AG08395 (cell line): ENCODE measurements around the gene KREMEN1.
"Not testable (repeated sequence)": the region's sequence is repeated elsewhere in the genome, so short reads cannot be mapped to it uniquely, and the experiment has no call there.

Experiments used
- DNase-seq: peaks from one replicate; pipeline ENCODE4 v3.0.0; 2012; ENCODE audit warnings: mixed read lengths, low spot score

Gene KREMEN1

GRCh38 chr22:29103121-29103520 is 30.3 kb downstream of the KREMEN1 start:
- DNase-seq: no peak

GRCh38 chr22:29105468-29105867 is 32.6 kb downstream of the KREMEN1 start:
- DNase-seq: no peak

- DNase-seq: no peak
Measured at GRCh38 chr22:29106839-29107238, 34.0 kb downstream of the KREMEN1 start.

- peak; percentile 80 for DNase-seq
Measured at GRCh38 chr22:29108137-29108536, 35.3 kb downstream of the KREMEN1 start.

- DNase-seq: no peak
Measured at GRCh38 chr22:29109822-29110221, 37.0 kb downstream of the KREMEN1 start.

GRCh38 chr22:29110946-29111345 is 38.1 kb downstream of the KREMEN1 start:
- DNase-seq: no peak

- no peak for DNase-seq
Measured at GRCh38 chr22:29112121-29112520, 39.3 kb downstream of the KREMEN1 start.

GRCh38 chr22:29112681-29113080 is 39.8 kb downstream of the KREMEN1 start:
- DNase-seq: peak; percentile 33

GRCh38 chr22:29113319-29113718 is 40.5 kb downstream of the KREMEN1 start:
- no peak for DNase-seq

GRCh38 chr22:29114392-29114791 is 41.6 kb downstream of the KREMEN1 start:
- DNase-seq: no peak

GRCh38 chr22:29115682-29116288 is 43.0 kb downstream of the KREMEN1 start:
- DNase-seq: no peak

GRCh38 chr22:29116397-29117123 is 43.7 kb downstream of the KREMEN1 start:
- no peak for DNase-seq

- no peak for DNase-seq
Measured at GRCh38 chr22:29117799-29118477, 45.1 kb downstream of the KREMEN1 start.

- DNase-seq: not testable (repeated sequence)
Measured at GRCh38 chr22:29120098-29120912, 47.5 kb downstream of the KREMEN1 start.

- no peak for DNase-seq
Measured at GRCh38 chr22:29121124-29121523, 48.3 kb downstream of the KREMEN1 start.

GRCh38 chr22:29122041-29122440 is 49.2 kb downstream of the KREMEN1 start:
- no peak for DNase-seq

- no peak for DNase-seq
Measured at GRCh38 chr22:29124777-29125442, 52.1 kb downstream of the KREMEN1 start.

GRCh38 chr22:29125443-29125778 is 52.6 kb downstream of the KREMEN1 start:
- no peak for DNase-seq

- DNase-seq: no peak
Measured at GRCh38 chr22:29125844-29126243, 53.0 kb downstream of the KREMEN1 start.

GRCh38 chr22:29126670-29127395 is 54.0 kb downstream of the KREMEN1 start:
- no peak for DNase-seq
